ENCODE measurements around the gene DOHH.

DOHH gene

DNA sequence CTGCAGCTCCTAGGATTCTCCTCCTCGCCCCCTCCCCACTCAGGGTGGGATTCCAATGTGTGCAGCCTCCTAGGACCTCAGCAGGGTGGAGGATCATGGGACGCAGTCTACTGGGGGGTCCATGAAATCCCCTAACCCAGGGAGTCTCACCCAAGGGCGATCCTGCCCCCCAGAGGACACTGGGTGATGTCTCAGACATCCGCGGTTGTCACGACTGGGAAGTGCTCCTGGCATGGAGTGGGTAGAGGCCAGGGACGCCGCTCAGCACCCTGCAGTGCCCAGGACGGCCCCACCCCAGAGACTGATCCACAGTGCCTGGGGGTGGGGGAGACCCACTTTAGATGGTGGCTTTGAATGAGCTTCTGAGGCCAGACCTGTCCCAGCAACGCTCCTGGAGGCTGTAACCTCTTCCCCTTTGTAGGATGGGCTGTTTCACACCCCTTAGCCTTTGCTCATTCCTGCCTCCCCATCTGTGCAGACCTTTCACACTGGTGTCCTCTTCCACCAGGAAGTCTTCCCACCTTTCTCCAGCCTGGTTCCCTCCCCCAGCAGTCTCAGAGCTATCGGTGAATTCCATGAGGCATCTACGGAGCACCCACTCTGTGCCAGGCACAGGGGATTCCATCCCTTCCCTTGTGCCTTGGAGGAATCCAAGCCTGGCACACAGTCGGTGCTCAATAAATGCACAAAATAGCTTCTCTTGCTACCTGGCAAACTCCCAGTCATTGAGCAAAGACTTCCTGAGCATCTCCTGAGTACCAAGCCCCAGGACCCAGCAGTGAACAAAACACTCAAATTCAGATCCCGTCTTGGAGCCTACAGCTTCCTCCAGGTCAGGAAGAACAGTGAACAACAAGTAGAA, 30.6 kb downstream of the DOHH start:
- no peak overlapping the region for H3K4me3 ChIP-seq (ENCODE audit: low read depth, low read length)
- TF ChIP-seq, protein P1, sequence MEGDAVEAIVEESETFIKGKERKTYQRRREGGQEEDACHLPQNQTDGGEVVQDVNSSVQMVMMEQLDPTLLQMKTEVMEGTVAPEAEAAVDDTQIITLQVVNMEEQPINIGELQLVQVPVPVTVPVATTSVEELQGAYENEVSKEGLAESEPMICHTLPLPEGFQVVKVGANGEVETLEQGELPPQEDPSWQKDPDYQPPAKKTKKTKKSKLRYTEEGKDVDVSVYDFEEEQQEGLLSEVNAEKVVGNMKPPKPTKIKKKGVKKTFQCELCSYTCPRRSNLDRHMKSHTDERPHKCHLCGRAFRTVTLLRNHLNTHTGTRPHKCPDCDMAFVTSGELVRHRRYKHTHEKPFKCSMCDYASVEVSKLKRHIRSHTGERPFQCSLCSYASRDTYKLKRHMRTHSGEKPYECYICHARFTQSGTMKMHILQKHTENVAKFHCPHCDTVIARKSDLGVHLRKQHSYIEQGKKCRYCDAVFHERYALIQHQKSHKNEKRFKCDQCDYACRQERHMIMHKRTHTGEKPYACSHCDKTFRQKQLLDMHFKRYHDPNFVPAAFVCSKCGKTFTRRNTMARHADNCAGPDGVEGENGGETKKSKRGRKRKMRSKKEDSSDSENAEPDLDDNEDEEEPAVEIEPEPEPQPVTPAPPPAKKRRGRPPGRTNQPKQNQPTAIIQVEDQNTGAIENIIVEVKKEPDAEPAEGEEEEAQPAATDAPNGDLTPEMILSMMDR (conservative IDR thresholded peaks at IDR 0.05; ENCODE audit: low read depth, low read length), result peak; percentile 26

DNA sequence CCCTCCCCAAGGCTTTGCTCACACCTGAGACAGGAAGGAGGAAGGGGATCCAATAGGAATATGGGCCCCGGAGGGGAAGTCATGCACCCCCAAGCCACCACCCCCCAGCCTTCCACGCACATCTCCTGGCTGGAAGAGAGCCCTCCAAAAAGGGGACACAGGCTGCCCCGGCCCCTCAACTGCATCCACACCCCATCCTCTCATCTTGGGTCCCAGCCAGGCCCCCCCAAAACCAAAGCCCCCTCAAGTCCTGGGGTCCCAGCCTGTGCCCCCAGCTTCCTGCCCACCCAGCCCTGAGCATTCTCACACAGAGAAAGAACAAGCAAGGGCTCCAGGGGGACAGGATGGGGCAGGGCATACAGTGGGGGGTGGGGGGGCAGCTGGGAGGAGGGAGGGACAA, 32.3 kb downstream of the DOHH start:
- DNase-seq (ENCODE audit: low read depth), result no peak
- TF ChIP-seq, protein P1 (conservative IDR thresholded peaks at IDR 0.05; ENCODE audit: low read depth, low read length), result no peak
- no peak overlapping the region for H3K4me3 ChIP-seq (ENCODE audit: low read depth, low read length)

More for the DNA sequence above, 30.6 kb downstream of the DOHH start:
- no peak for DNase-seq (ENCODE audit: low read depth)

DNA sequence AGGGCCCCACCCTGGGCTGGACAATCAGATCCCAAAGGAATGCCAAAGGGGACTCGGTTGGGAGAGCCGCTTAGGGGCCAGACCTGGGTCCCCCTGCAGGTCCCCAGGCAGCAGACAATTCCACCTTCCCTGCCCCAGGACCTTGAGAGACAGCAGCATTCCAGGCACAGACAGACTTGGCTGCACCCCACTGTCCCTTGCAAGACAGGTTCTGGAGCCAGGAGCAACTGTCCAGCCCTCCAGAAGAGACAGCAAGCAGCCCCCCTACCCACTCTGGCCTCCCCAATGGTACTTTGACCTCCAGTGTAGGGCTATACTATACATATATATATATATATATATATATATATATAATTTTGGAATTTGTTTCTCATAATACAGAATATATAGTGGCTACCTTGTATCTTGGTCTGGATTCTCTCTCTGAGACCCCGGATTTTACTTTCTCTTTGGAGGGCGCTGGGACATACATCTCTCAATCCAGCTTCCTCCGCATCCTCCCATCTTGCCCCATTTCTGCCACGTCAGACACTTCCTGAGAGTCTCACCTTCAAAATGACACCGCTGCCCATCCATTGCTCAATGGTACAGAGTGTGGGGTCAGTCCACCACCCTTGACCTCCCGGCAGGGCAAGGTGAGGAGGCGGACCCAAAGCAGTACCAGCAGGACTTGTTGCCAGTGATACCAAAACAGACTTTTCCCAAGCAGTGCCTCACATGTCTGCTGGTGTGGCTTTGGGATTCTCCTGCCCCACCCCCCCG, 32.9 kb downstream of the DOHH start:
- no peak overlapping the region for H3K4me3 ChIP-seq (ENCODE audit: low read depth, low read length)
- TF ChIP-seq, protein P1 (conservative IDR thresholded peaks at IDR 0.05; ENCODE audit: low read depth, low read length), result no peak
- no peak for DNase-seq (ENCODE audit: low read depth)

DNA sequence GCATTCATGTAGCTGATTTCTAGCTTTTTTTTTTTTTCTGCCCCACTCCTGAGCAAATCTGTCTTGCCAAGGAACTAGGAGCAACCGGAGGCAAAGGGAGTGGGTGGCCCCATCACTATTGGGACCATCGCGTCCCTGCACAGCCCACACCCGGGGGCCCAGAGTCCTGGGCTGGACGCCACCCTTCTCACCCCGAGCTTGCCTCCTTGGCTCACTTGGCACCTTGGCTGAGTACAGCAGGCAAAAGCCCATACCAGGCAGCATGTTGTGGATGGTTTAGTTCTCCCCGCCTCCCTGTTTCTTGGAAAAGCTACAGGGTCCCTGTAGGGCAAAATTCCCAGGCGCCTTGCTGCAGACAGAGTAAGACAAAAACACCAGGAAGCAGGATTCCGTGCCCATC, 33.8 kb downstream of the DOHH start:
- no peak for DNase-seq (ENCODE audit: low read depth)
- no peak overlapping the region for H3K4me3 ChIP-seq (ENCODE audit: low read depth, low read length)
- TF ChIP-seq, protein P1 (conservative IDR thresholded peaks at IDR 0.05; ENCODE audit: low read depth, low read length), result no peak

DNA sequence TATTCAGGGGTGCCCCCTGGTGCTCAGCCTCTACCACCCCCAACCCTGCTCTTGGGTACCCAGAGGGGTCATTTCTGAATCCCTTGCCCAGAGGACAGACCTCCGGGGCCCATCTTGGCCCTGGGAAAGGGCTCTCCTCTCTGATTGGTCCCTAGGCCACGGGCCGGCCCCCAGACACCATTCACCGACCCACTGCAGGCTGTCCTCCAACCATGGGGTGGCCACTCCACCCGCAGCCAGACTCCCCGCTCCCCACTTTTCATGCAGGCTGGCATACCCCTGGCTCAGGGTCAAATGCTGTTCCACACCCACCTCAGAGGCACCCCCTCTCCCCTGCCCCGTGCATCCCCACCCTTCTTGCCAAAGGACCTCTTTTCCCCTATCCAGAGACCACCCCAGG, 34.9 kb downstream of the DOHH start:
- no peak overlapping the region for H3K4me3 ChIP-seq (ENCODE audit: low read depth, low read length)
- TF ChIP-seq, protein P1 (conservative IDR thresholded peaks at IDR 0.05; ENCODE audit: low read depth, low read length), result no peak
- no peak for DNase-seq (ENCODE audit: low read depth)

DNA sequence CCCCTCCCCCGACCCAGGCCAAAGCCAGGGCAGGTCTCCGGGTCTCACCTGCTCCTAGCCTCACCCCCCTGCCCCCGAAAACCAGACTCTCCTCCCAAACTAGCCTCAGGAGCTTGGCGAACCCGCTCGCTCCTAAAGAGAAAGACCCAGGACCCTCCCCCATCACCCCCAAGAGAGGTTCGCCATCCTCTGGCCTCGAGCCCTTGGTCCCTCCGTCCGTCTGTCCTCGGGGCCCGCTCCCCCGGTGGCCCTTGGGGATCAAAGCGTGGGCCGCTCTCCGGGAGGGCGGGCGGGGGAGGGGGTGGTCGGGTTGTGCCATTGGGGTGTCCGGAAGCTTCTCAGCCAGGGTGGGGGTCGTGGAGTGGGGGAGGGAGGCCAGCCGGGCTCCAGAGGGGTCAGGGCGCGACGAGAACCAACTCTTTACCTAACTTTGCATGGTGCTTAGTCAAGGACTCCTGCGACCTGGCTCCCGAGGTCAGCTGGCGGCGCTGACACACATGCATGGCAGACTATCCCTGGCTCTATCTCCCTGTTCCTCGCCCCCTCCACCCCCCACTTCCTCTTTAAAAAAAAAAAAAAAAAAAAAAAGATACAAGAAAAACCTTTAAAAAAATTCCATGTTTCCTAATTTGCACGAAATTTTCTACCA, 35.8 kb downstream of the DOHH start:
- TF ChIP-seq, protein P1 (conservative IDR thresholded peaks at IDR 0.05; ENCODE audit: low read depth, low read length), result no peak
- DNase-seq (ENCODE audit: low read depth), result no peak
- no peak overlapping the region for H3K4me3 ChIP-seq (ENCODE audit: low read depth, low read length)
